IMR-90 (cell line): Measurements from ENCODE around the gene FARSB. TPM values are rescaled to one million over a fixed set of nuclear protein-coding genes. Genes with fewer than 3 reads are reported as not detected.
"Not testable (repeated sequence)": the region's sequence is repeated elsewhere in the genome, so short reads cannot be mapped to it uniquely, and the experiment has no call there.

ENCODE experiments used
- ATAC-seq: fragments of 200-7000 bp; cut with Tn5 transposase; 2 replicates; pipeline ENCODE4 v1.9.1; 2020; ENCODE audit warnings: low read depth, mild to moderate bottlenecking, moderate library complexity
- BruUV-seq: library from RNA; stranded (reverse); fragments of 400-500 nt; replicated peaks from 2 replicates; lab custom pipeline; 2021; lab: Mats Ljungman, UMichigan
- CTCF ChIA-PET: fragments of 300-600 bp; formaldehyde crosslinking; extraction: SDS; loops from one replicate; lab custom pipeline; 2021; ENCODE audit warnings: antibody characterized with exemption; lab: Yijun Ruan, JAX
- POLR2A ChIA-PET: fragments of 300-600 bp; sonication (Branson Sonifier 250); formaldehyde crosslinking; loops from one replicate; lab custom pipeline; 2022; ENCODE audit warnings: antibody characterized with exemption; ENCODE audit not compliant: unreplicated experiment; lab: Charles Lee
- DNase-seq: peaks from one replicate; pipeline ENCODE4 v3.0.0; 2013
- H2AFZ ChIP-seq: replicated peaks from 2 replicates; pipeline ENCODE3; 2013; ENCODE audit warnings: low read length, mild to moderate bottlenecking; ENCODE audit not compliant: poor library complexity
- H2AK5ac ChIP-seq: 2 replicates; pipeline ENCODE4 v1.6.1; 2013; ENCODE audit warnings: low read depth, low read length, inconsistent platforms
- H2AK9ac ChIP-seq: replicated peaks from 2 replicates; pipeline ENCODE3; 2013; ENCODE audit warnings: mild to moderate bottlenecking, low read depth, low read length, moderate library complexity; ENCODE audit not compliant: poor library complexity
- H2BK120ac ChIP-seq: 2 replicates; pipeline ENCODE4 v1.6.1; 2013; ENCODE audit warnings: low read depth, low read length, inconsistent platforms
- H2BK15ac ChIP-seq: 3 replicates; pipeline ENCODE4 v1.6.1; 2013; ENCODE audit warnings: low read depth, low read length, inconsistent platforms
- H2BK20ac ChIP-seq: 2 replicates; pipeline ENCODE4 v1.6.1; 2013; ENCODE audit warnings: low read depth, mild to moderate bottlenecking, inconsistent platforms, low read length, moderate library complexity
- H2BK5ac ChIP-seq: 2 replicates; pipeline ENCODE4 v1.6.1; 2013; ENCODE audit warnings: mild to moderate bottlenecking, low read depth, low read length, inconsistent platforms; ENCODE audit not compliant: poor library complexity, severe bottlenecking
- H3K14ac ChIP-seq: replicated peaks from 2 replicates; pipeline ENCODE4 v1.6.1; 2013; ENCODE audit warnings: low read depth, low read length, inconsistent platforms
- H3K18ac ChIP-seq: 2 replicates; pipeline ENCODE4 v1.6.1; 2013; ENCODE audit warnings: low read depth, low read length, control low read depth
- H3K23ac ChIP-seq: 2 replicates; pipeline ENCODE4 v1.6.1; 2013; ENCODE audit warnings: low read depth, low read length, inconsistent platforms
- H3K27ac ChIP-seq: 2 replicates; pipeline ENCODE4 v1.5.1; 2013; ENCODE audit warnings: mild to moderate bottlenecking, control low read depth, low read length; ENCODE audit not compliant: insufficient read depth
- H3K27me3 ChIP-seq: 2 replicates; pipeline ENCODE4 v1.6.1; 2013; ENCODE audit warnings: low read length; ENCODE audit not compliant: control insufficient read depth, insufficient read depth
- H3K36me3 ChIP-seq: 2 replicates; pipeline ENCODE4 v1.6.1; 2013; ENCODE audit warnings: low read length, mixed read lengths; ENCODE audit not compliant: control insufficient read depth, insufficient read depth
- H3K4ac ChIP-seq: 2 replicates; pipeline ENCODE4 v1.6.1; 2013; ENCODE audit warnings: low read depth, low read length, inconsistent platforms
- H3K4me1 ChIP-seq: 2 replicates; pipeline ENCODE4 v1.6.1; 2013; ENCODE audit warnings: low read length, mixed read lengths; ENCODE audit not compliant: control insufficient read depth, insufficient read depth
- H3K4me2 ChIP-seq: 2 replicates; pipeline ENCODE4 v1.6.1; 2013; ENCODE audit warnings: low read depth, mild to moderate bottlenecking, control low read depth, low read length, moderate library complexity
- H3K4me3 ChIP-seq: 2 replicates; pipeline ENCODE4 v1.5.1; 2013; ENCODE audit warnings: low read depth, mild to moderate bottlenecking, control low read depth, low read length, moderate library complexity; ENCODE audit not compliant: insufficient read depth
- H3K56ac ChIP-seq: 2 replicates; pipeline ENCODE4 v1.6.1; 2013; ENCODE audit warnings: low read length, inconsistent platforms; ENCODE audit not compliant: insufficient read depth; ENCODE audit errors: extremely low read depth
- H3K79me1 ChIP-seq, 2 experiments: 2 replicates each; pipeline ENCODE4 v1.6.1; 2013; ENCODE audit warnings: low read length in 2 of 2, inconsistent platforms in 1 of 2, low read depth in 1 of 2
- H3K9ac ChIP-seq: 2 replicates; pipeline ENCODE4 v1.6.1; 2013; ENCODE audit warnings: low read depth, low read length, control low read depth
- H3K9me1 ChIP-seq: 2 replicates; pipeline ENCODE4 v1.6.1; 2013; ENCODE audit warnings: low read length, inconsistent platforms; ENCODE audit not compliant: insufficient read depth
- H3K9me3 ChIP-seq: 2 replicates; pipeline ENCODE4 v1.6.1; 2013; ENCODE audit warnings: low read length; ENCODE audit not compliant: control insufficient read depth, insufficient read depth
- H4K20me1 ChIP-seq: 2 replicates; pipeline ENCODE4 v1.6.1; 2013; ENCODE audit warnings: low read length, inconsistent platforms; ENCODE audit not compliant: insufficient read depth
- H4K5ac ChIP-seq: 2 replicates; pipeline ENCODE4 v1.6.1; 2013; ENCODE audit warnings: mild to moderate bottlenecking, low read depth, low read length, control low read depth
- H4K8ac ChIP-seq, 2 experiments: 2 replicates each; pipeline ENCODE4 v1.6.1; 2013; ENCODE audit warnings: low read depth in 2 of 2, low read length in 2 of 2, control low read depth in 1 of 2, inconsistent platforms in 1 of 2
- H4K91ac ChIP-seq: 2 replicates; pipeline ENCODE4 v1.6.1; 2013; ENCODE audit warnings: low read depth, low read length, inconsistent platforms; ENCODE audit not compliant: insufficient read depth
- WGBS, 2 experiments: methylation state at CpG; one replicate each; pipeline versions ENCODE4 v1.1.5 to v1.1.7; 2013; ENCODE audit warnings: missing lambda C conversion rate in 2 of 2; ENCODE audit not compliant: insufficient read length in 1 of 2; ENCODE audit errors: extremely low coverage in 2 of 2; 5-methylcytosine and 5-hydroxymethylcytosine counted together
- dilution Hi-C: fragments of 300-500 bp; cut with HindIII; formaldehyde crosslinking; loops from one replicate; pipeline ENCODE4 v1.14.3; 2018; ENCODE audit warnings: low sequenced_read_pairs; ENCODE audit not compliant: unreplicated experiment
- in situ Hi-C: fragments of 300-500 bp; cut with MboI; formaldehyde crosslinking; loops from 3 replicates; pipeline ENCODE4 v1.14.3; 2019; ENCODE audit warnings: low sequenced_read_pairs, inconsistent platforms, mixed read lengths
- intact Hi-C: fragments of 100-400 bp; cut with micrococcal nuclease; formaldehyde crosslinking; loops from 2 replicates; pipeline ENCODE4 v1.10.0; 2022
- polyA plus RNA-seq, 3 experiments: library from polyadenylated mRNA; depleted of rRNA; stranded (reverse); fragments of >200 nt; gene quantifications; 2 replicates each; pipeline ENCODE4 v1.2.3, GENCODE V29; 2012; ENCODE audit warnings: low replicate concordance in 1 of 3
- total RNA-seq: library from RNA; depleted of rRNA; stranded (reverse); fragments of >200 nt; gene quantifications from 2 replicates; pipeline ENCODE4 v1.2.3, GENCODE V29; 2012

FARSB gene
- total and polyA plus RNA-seq, 2 of the 4 experiments (the other 2 are of a cell fraction) = 21.1 to 32.5 TPM

DNA sequence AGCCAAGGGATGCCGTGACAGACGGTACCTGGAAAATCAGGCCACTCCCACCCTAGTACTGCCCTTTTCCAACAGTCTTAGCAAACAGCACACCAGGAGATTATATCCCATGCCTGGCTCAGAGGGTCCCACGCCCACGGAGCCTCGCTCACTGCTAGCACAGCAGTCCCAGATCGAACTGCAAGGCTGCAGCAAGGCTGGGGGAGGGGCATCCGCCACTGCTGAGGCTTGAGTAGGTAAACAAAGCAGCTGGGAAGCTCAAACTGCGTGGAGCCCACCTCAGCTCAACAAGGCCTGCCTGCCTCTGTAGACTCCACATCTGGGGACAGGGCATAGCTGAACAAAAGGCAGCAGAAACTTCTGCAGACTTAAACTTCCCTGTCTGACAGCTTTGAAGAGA, 71.3 kb downstream of the FARSB start:
- H3K9me1 ChIP-seq, H3K9ac ChIP-seq, H2AFZ ChIP-seq, H3K79me1 ChIP-seq, H2BK20ac ChIP-seq, DNase-seq, H2AK9ac ChIP-seq, H3K27ac ChIP-seq, POLR2A ChIA-PET, H2BK5ac ChIP-seq, H2BK15ac ChIP-seq, H3K14ac ChIP-seq, H3K4me1 ChIP-seq, H3K4me2 ChIP-seq, dilution Hi-C loops, BruUV-seq, H2BK120ac ChIP-seq, intact Hi-C loops, H4K91ac ChIP-seq, H3K23ac ChIP-seq, H3K27me3 ChIP-seq, H3K36me3 ChIP-seq, H3K56ac ChIP-seq, H3K18ac ChIP-seq, H4K8ac ChIP-seq, H4K20me1 ChIP-seq, H3K9me3 ChIP-seq, H3K4ac ChIP-seq, ATAC-seq, H2AK5ac ChIP-seq, CTCF ChIA-PET, H4K5ac ChIP-seq, H3K4me3 ChIP-seq: not testable (repeated sequence)
- WGBS, 2 experiments = 100% methylated on average over 4 of the region's 8 CpGs; no CpG with 5 or more reads in 1 of the 2 experiments
- in situ Hi-C loops = loop anchor here (25.0 kb wide), 1 partner anchor 522 kb away; no protein-coding TSS in a partner anchor
